HepG2 (cell line): ENCODE data around the gene ZNF804A. TPM values are rescaled to one million over a fixed set of nuclear protein-coding genes. Genes with fewer than 3 reads are reported as not detected.

Experiments
- ATAC-seq: fragments of 200-7000 bp; cut with Tn5 transposase; 3 replicates; pipeline ENCODE4 v1.9.1; 2020; ENCODE audit warnings: mild to moderate bottlenecking, moderate library complexity
- BruUV-seq: library from RNA; stranded (reverse); fragments of 400-500 nt; replicated peaks from 2 replicates; lab custom pipeline; 2021; lab: Mats Ljungman, UMichigan
- CTCF ChIA-PET: fragments of 300-600 bp; formaldehyde crosslinking; extraction: SDS; loops from one replicate; lab custom pipeline; 2021; ENCODE audit warnings: low total read pairs, inconsistent platforms, low intra/inter-chr PET ratio; lab: Yijun Ruan, JAX
- POLR2A ChIA-PET: fragments of 350-600 bp; sonication (Branson Sonifier 250); formaldehyde crosslinking; loops from one replicate; lab custom pipeline; 2020; ENCODE audit warnings: antibody characterized with exemption, inconsistent platforms; lab: Yijun Ruan, JAX
- DNase-seq: peaks from one replicate; pipeline ENCODE4 v3.0.0-alpha.2; 2015; ENCODE audit warnings: low spot score
- FAIRE-seq: peaks from 3 replicates; lab custom pipeline; 2011; peaks lifted over from hg19 to GRCh38; lab: Jason Lieb, UNC
- H2AFZ ChIP-seq: one replicate; pipeline ENCODE4 v1.6.1; 2011; ENCODE audit warnings: low read length, inconsistent platforms
- H3K27ac ChIP-seq: fragments of 300-600 bp; 3 replicates; pipeline ENCODE4 v1.8.0; 2011; ENCODE audit warnings: mixed run types, mild to moderate bottlenecking, mixed read lengths, low read length, inconsistent platforms; ENCODE audit not compliant: insufficient read depth; ENCODE audit errors: extremely low read length
- H3K27me3 ChIP-seq, 2 experiments: fragments of 200-600 bp in 1 of 2; 2 replicates in 1 of 2; 3 replicates in 1 of 2; pipeline versions ENCODE4 v1.6.0 to v1.8.0; 2011; ENCODE audit warnings: low read length in 2 of 2, mild to moderate bottlenecking in 2 of 2, moderate library complexity in 2 of 2, inconsistent platforms in 1 of 2; ENCODE audit not compliant: insufficient read depth in 2 of 2, control insufficient read depth in 1 of 2
- H3K36me3 ChIP-seq, 2 experiments: fragments of 200-600 bp in 1 of 2; replicated peaks in 1 of 2; 2 replicates in 1 of 2; 3 replicates in 1 of 2; pipeline versions ENCODE4 v1.5.1 to v1.8.0; 2011; ENCODE audit warnings: low read length in 2 of 2, inconsistent platforms in 1 of 2; ENCODE audit not compliant: insufficient read depth in 2 of 2, control insufficient read depth in 1 of 2
- H3K4me1 ChIP-seq: 2 replicates; pipeline ENCODE4 v1.5.1; 2012; ENCODE audit warnings: low read length, inconsistent platforms; ENCODE audit not compliant: insufficient read depth
- H3K4me2 ChIP-seq: 2 replicates; pipeline ENCODE4 v1.6.0; 2011; ENCODE audit warnings: low read depth, low read length, inconsistent platforms
- H3K4me3 ChIP-seq, 3 experiments: fragments of 200-600 bp in 1 of 3; sonication (generic), shearing (Covaris generic) in 1 of 3; replicated peaks in 1 of 3; 2 replicates each; pipeline ENCODE4 v1.5.1; 2011 to 2016; ENCODE audit warnings: low read length in 3 of 3, inconsistent platforms in 2 of 3, low read depth in 2 of 3, mild to moderate bottlenecking in 2 of 3, control low read depth in 1 of 3, mixed read lengths in 1 of 3; ENCODE audit not compliant: insufficient read depth in 1 of 3
- H3K79me2 ChIP-seq: one replicate; pipeline ENCODE4 v1.6.1; 2011; ENCODE audit warnings: low read length, inconsistent platforms; ENCODE audit not compliant: insufficient read depth
- H3K9ac ChIP-seq: 2 replicates; pipeline ENCODE4 v1.6.0; 2011; ENCODE audit warnings: mild to moderate bottlenecking, low read depth, low read length, inconsistent platforms; ENCODE audit not compliant: insufficient read depth
- H3K9me3 ChIP-seq: 2 replicates; pipeline ENCODE4 v1.5.1; 2012; ENCODE audit warnings: mild to moderate bottlenecking, low read length
- H4K20me1 ChIP-seq: 2 replicates; pipeline ENCODE4 v1.6.0; 2011; ENCODE audit warnings: inconsistent platforms, mild to moderate bottlenecking, low read length, moderate library complexity; ENCODE audit not compliant: insufficient read depth
- AHR ChIP-seq: IDR thresholded peaks from 2 replicates; pipeline ENCODE4 v1.6.1; 2018; ENCODE audit warnings: missing genetic modification reagents, missing compliant biosample characterization
- ARID2 ChIP-seq: sonication (generic); formaldehyde crosslinking; IDR thresholded peaks from 2 replicates; pipeline ENCODE4 v1.8.1; 2022; ENCODE audit warnings: mild to moderate bottlenecking, missing genetic modification reagents, borderline replicate concordance
- ATAD3A ChIP-seq: sonication (generic); formaldehyde crosslinking; IDR thresholded peaks from 2 replicates; pipeline ENCODE4 v1.4.0; 2020; ENCODE audit warnings: missing genetic modification reagents
- CHD4 ChIP-seq: fragments of 200-600 bp; sonication (generic); IDR thresholded peaks from 2 replicates; pipeline ENCODE4 v1.7.0; 2017; ENCODE audit warnings: mild to moderate bottlenecking, low read length, borderline replicate concordance
- FOXP1 ChIP-seq, 2 experiments: fragments of 450-650 bp in 1 of 2; IDR thresholded peaks; 2 replicates each; pipeline ENCODE4 v1.6.1; 2017 to 2018; ENCODE audit warnings: antibody characterized with exemption in 1 of 2
- HDAC1 ChIP-seq: sonication (generic); formaldehyde crosslinking; IDR thresholded peaks from 2 replicates; pipeline ENCODE4 v1.5.1; 2020; ENCODE audit warnings: mild to moderate bottlenecking, missing genetic modification reagents
- MAF1 ChIP-seq: sonication (generic); formaldehyde crosslinking; IDR thresholded peaks from 2 replicates; pipeline ENCODE4 v1.5.0; 2020; ENCODE audit warnings: missing genetic modification reagents, borderline replicate concordance
- NFE2 ChIP-seq: sonication (generic); formaldehyde crosslinking; IDR thresholded peaks from 2 replicates; pipeline ENCODE4 v1.4.0; 2020; ENCODE audit warnings: missing genetic modification reagents
- POLR2G ChIP-seq: fragments of 200-400 bp; formaldehyde crosslinking; IDR thresholded peaks from 2 replicates; pipeline ENCODE4 v1.6.1; 2018; ENCODE audit warnings: mild to moderate bottlenecking, low read depth, low read length, moderate library complexity
- RARG ChIP-seq: sonication (generic); formaldehyde crosslinking; IDR thresholded peaks from 2 replicates; pipeline ENCODE4 v1.4.0; 2020; ENCODE audit warnings: low read depth, mild to moderate bottlenecking, missing genetic modification reagents
- RXRB ChIP-seq: IDR thresholded peaks from 2 replicates; pipeline ENCODE4 v1.6.1; 2016; ENCODE audit warnings: borderline replicate concordance, missing genetic modification reagents, missing compliant biosample characterization
- SMARCC2 ChIP-seq: fragments of 450-650 bp; IDR thresholded peaks from 2 replicates; pipeline ENCODE4 v1.6.1; 2017; ENCODE audit warnings: antibody characterized with exemption, mild to moderate bottlenecking
- ZMYM3 ChIP-seq: sonication (generic); formaldehyde crosslinking; IDR thresholded peaks from 2 replicates; pipeline ENCODE4 v1.5.1; 2020; ENCODE audit warnings: mild to moderate bottlenecking, missing genetic modification reagents
- ZNF296 ChIP-seq: sonication (generic); formaldehyde crosslinking; conservative IDR thresholded peaks from 2 replicates; pipeline ENCODE4 v1.5.0; 2020; ENCODE audit warnings: mild to moderate bottlenecking, missing genetic modification reagents
- ZNF318 ChIP-seq: sonication (generic); formaldehyde crosslinking; IDR thresholded peaks from 2 replicates; pipeline ENCODE4 v1.4.0; 2020; ENCODE audit warnings: mild to moderate bottlenecking, missing genetic modification reagents
- ZNF331 ChIP-seq: sonication (generic); formaldehyde crosslinking; IDR thresholded peaks from 2 replicates; pipeline ENCODE4 v1.4.0; 2020; ENCODE audit warnings: missing genetic modification reagents
- ZNF414 ChIP-seq: sonication (generic); formaldehyde crosslinking; IDR thresholded peaks from 2 replicates; pipeline ENCODE4 v1.5.0; 2020; ENCODE audit warnings: missing genetic modification reagents
- ZNF878 ChIP-seq: sonication (generic); formaldehyde crosslinking; IDR thresholded peaks from 2 replicates; pipeline ENCODE4 v1.8.1; 2023; ENCODE audit warnings: mild to moderate bottlenecking, missing genetic modification reagents, moderate library complexity
- WGBS: methylation state at CpG from one replicate; pipeline ENCODE4 v1.1.6; 2017; ENCODE audit warnings: low lambda C conversion rate; 5-methylcytosine and 5-hydroxymethylcytosine counted together
- in situ Hi-C: cut with HindIII; loops from 2 replicates; pipeline ENCODE4 v1.10.0; 2017; ENCODE audit warnings: low pct_unique_long_range_greater_than_20kb; ENCODE audit not compliant: extremely low pct_ligation_motif_present
- intact Hi-C: fragments of 100-400 bp; cut with micrococcal nuclease; formaldehyde crosslinking; loops from one replicate; pipeline ENCODE4 v1.10.0; 2022; ENCODE audit not compliant: unreplicated experiment
- polyA plus RNA-seq, 8 experiments: library from polyadenylated mRNA; depleted of rRNA in 3 of 8; stranded (reverse) in 7 of 8; unstranded in 1 of 8; fragments of >200 nt; fragmentation: Illumina TruSeq in 4 of 8; extraction: Trizol in 4 of 8; gene quantifications; 2 replicates each; pipeline versions ENCODE4 v1.2.1 to v1.2.3, GENCODE V29; 2011 to 2016; ENCODE audit warnings: low read depth in 4 of 8, missing spikeins in 1 of 8, mixed read lengths in 1 of 8; ENCODE audit not compliant: insufficient read depth in 1 of 8
- total RNA-seq, 5 experiments: library from RNA; depleted of rRNA; stranded (reverse); fragments of >200 nt; fragmentation: Illumina TruSeq; extraction: Trizol; gene quantifications; 2 replicates each; pipeline ENCODE4 v1.2.3, GENCODE V29; 2016; ENCODE audit warnings: low read depth in 1 of 5

Gene ZNF804A
- total and polyA plus RNA-seq, 2 of the 13 experiments (the other 11 are each of a cell fraction or from before 2014, with no cell fraction given) = 0.07 to 0.09 TPM

- no peak overlapping the region for H3K4me3 ChIP-seq
- in situ Hi-C loops = no loop called here
- FAIRE-seq (no peak), ATAC-seq (no peak), DNase-seq (no peak)
- H3K79me2 ChIP-seq = no peaks in the 10 kb centered on the region
- no peaks in the 10 kb centered on the region for H3K36me3 ChIP-seq
- no peaks in the 10 kb centered on the region for H3K9me3 ChIP-seq
- H3K27ac ChIP-seq = no peak overlapping the region
- CTCF ChIA-PET = no interaction called here
- POLR2A ChIA-PET = no interaction called here
- H3K27me3 ChIP-seq = no peaks in the 10 kb centered on the region
- H4K20me1 ChIP-seq = no peaks in the 10 kb centered on the region
- WGBS = 22% methylated on average over 7 of the region's 7 CpGs
- intact Hi-C loops = no loop called here
- H3K4me2 ChIP-seq = no peak overlapping the region
- H3K9ac ChIP-seq = no peak overlapping the region
- H3K4me1 ChIP-seq = no peaks in the 10 kb centered on the region
- no TSS peak for BruUV-seq
- H2AFZ ChIP-seq = no peak overlapping the region
- no peak for TF ChIP-seq SMARCC2
- no peak for TF ChIP-seq ZMYM3
- TF ChIP-seq RXRB (CRISPR knock-in tag) = no peak
- no peak for TF ChIP-seq HDAC1 (CRISPR knock-in tag)
- no peak for TF ChIP-seq ZNF331 (CRISPR knock-in tag)
- no peak for TF ChIP-seq ATAD3A
- TF ChIP-seq ZNF296 (CRISPR knock-in tag) = no peak
- no peak for TF ChIP-seq RARG (CRISPR knock-in tag)
- TF ChIP-seq ZNF878 = no peak
- TF ChIP-seq ARID2 (CRISPR knock-in tag) = no peak
- no peak for TF ChIP-seq ZNF318 (CRISPR knock-in tag)
- TF ChIP-seq MAF1 (CRISPR knock-in tag) = no peak
- no peak for TF ChIP-seq POLR2G
- TF ChIP-seq ZNF414 = no peak
- no peak for TF ChIP-seq AHR (CRISPR knock-in tag)
- no peak for TF ChIP-seq NFE2
- TF ChIP-seq FOXP1 (IDR thresholded peaks at IDR 0.05) = no peak
- no peak for TF ChIP-seq FOXP1 (CRISPR knock-in tag; IDR thresholded peaks at IDR 0.05)
- TF ChIP-seq CHD4 = no peak
These were observed 81.1 kb downstream of the ZNF804A start for GRCh38 chr2:184679219-184680018.
